ENCODE results near the gene ARHGAP23. TPM values are rescaled to one million over a fixed set of nuclear protein-coding genes. Genes with fewer than 3 reads are reported as not detected.

The ARHGAP23 gene
- polyA plus RNA-seq, 3 donors, result 0.03 to 0.21 (median 0.09) TPM

- no peaks in the 10 kb centered on the region for H3K36me3 ChIP-seq (replicated peaks in 1 of 2; ENCODE audit: control insufficient read depth in 1 of 2, insufficient read depth in 2 of 2, low read length in 2 of 2)
- H3K4me1 ChIP-seq (ENCODE audit: control insufficient read depth in 1 of 2, insufficient read depth in 2 of 2, low read length in 2 of 2), result no peaks in the 10 kb centered on the region
- H4K20me1 ChIP-seq (ENCODE audit: insufficient read depth, low read length), result no peaks in the 10 kb centered on the region
- Mint-ChIP-seq H3K36me3 (no peaks in the 10 kb centered on the region), H3K4me1 (no peaks in the 10 kb centered on the region), H3K27me3 (ENCODE audit: low read depth in 3 of 3) (peaks cover 7 to 20% (median 16%) of the 10 kb centered on the region in 3 donors), H3K9me3 (no peaks in the 10 kb centered on the region), H3K4me3 (no peak overlapping the region), H3K27ac (no peak overlapping the region)
- H3K79me2 ChIP-seq (ENCODE audit: insufficient read depth, low read length), result no peaks in the 10 kb centered on the region
- H2AFZ ChIP-seq (ENCODE audit: insufficient read depth, low read depth, low read length, poor library complexity, severe bottlenecking), result no peak overlapping the region
- H3K27ac ChIP-seq (ENCODE audit: low read depth in 1 of 2, low read length in 2 of 2), result no peak overlapping the region
- H3K9me3 ChIP-seq (replicated peaks in 1 of 2; ENCODE audit: control insufficient read depth in 1 of 2, insufficient read depth in 1 of 2, low read length in 2 of 2), result no peaks in the 10 kb centered on the region
- no peak for DNase-seq
- TF ChIP-seq CTCF (IDR thresholded peaks at IDR 0.05), result no peak
- no peak overlapping the region for H3K4me2 ChIP-seq (replicated peaks; ENCODE audit: extremely low read depth, low read length, poor library complexity, severe bottlenecking)
- intact Hi-C loops (cut with micrococcal nuclease), result no loop called here
- H3K4me3 ChIP-seq (replicated peaks in 1 of 3; ENCODE audit: low read depth in 2 of 3, low read length in 3 of 3), result no peak overlapping the region
- no peaks in the 10 kb centered on the region for H3K27me3 ChIP-seq (ENCODE audit: control insufficient read depth in 2 of 2, insufficient read depth in 2 of 2, low read length in 2 of 2)
- no peak overlapping the region for H3K9ac ChIP-seq (ENCODE audit: insufficient read depth, low read length, poor library complexity, severe bottlenecking)
- 85% methylated on average over 8 of the region's 8 CpGs for WGBS (ENCODE audit: insufficient coverage)
Observed at GRCh38 chr17:38535886-38536285, 107.6 kb downstream of the ARHGAP23 start.

GRCh38 chr17:38536661-38537060, 108.4 kb downstream of the ARHGAP23 start:
- Mint-ChIP-seq H3K9me3 (peaks cover 0 to 2% (median 0%) of the 10 kb centered on the region in 7 donors), H3K4me3 (no peak overlapping the region), H3K36me3 (no peaks in the 10 kb centered on the region), H3K27ac (no peak overlapping the region), H3K27me3 (ENCODE audit: low read depth in 3 of 3) (peaks cover 6 to 21% (median 19%) of the 10 kb centered on the region in 3 donors), H3K4me1 (no peaks in the 10 kb centered on the region)
- no peaks in the 10 kb centered on the region for H4K20me1 ChIP-seq (ENCODE audit: insufficient read depth, low read length)
- H3K27me3 ChIP-seq (ENCODE audit: control insufficient read depth in 2 of 2, insufficient read depth in 2 of 2, low read length in 2 of 2), result no peaks in the 10 kb centered on the region
- H3K79me2 ChIP-seq (ENCODE audit: insufficient read depth, low read length), result no peaks in the 10 kb centered on the region
- TF ChIP-seq CTCF (IDR thresholded peaks at IDR 0.05), result no peak
- no peaks in the 10 kb centered on the region for H3K9me3 ChIP-seq (replicated peaks in 1 of 2; ENCODE audit: control insufficient read depth in 1 of 2, insufficient read depth in 1 of 2, low read length in 2 of 2)
- H2AFZ ChIP-seq (ENCODE audit: insufficient read depth, low read depth, low read length, poor library complexity, severe bottlenecking), result no peak overlapping the region
- H3K36me3 ChIP-seq (replicated peaks in 1 of 2; ENCODE audit: control insufficient read depth in 1 of 2, insufficient read depth in 2 of 2, low read length in 2 of 2), result no peaks in the 10 kb centered on the region
- no peak overlapping the region for H3K27ac ChIP-seq (ENCODE audit: low read depth in 1 of 2, low read length in 2 of 2)
- intact Hi-C loops (cut with micrococcal nuclease), result no loop called here
- no peak for DNase-seq
- no peak overlapping the region for H3K9ac ChIP-seq (ENCODE audit: insufficient read depth, low read length, poor library complexity, severe bottlenecking)
- WGBS (ENCODE audit: insufficient coverage), result no CpG with 5 or more reads among the region's 4 CpGs
- H3K4me2 ChIP-seq (replicated peaks; ENCODE audit: extremely low read depth, low read length, poor library complexity, severe bottlenecking), result no peak overlapping the region
- H3K4me3 ChIP-seq (replicated peaks in 1 of 3; ENCODE audit: low read depth in 2 of 3, low read length in 3 of 3), result no peak overlapping the region
- H3K4me1 ChIP-seq (ENCODE audit: control insufficient read depth in 1 of 2, insufficient read depth in 2 of 2, low read length in 2 of 2), result no peaks in the 10 kb centered on the region
